ENCODE results near the gene ARFGEF3.

Gene ARFGEF3

DNA sequence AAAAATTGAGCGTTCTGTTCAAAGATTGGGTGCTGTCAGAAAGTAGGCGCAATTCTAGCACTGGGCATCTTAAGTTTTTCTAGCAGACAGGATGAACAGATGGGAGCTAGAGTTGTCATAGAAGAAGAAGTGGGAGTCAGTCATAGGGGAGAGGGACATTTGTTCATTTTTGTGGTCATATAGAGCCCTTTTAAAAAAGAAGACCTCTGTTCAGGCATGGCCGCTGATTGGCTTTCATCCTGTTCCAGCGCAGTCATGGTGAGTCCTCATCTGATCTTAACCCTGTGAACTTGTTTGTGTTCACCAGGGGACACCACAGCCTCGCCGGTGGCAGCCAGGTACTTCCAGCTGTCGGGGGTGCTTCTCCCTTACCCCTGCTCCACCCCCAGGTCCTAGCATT lies 86.3 kb downstream of the ARFGEF3 start:
- Histone ChIP-seq H3K27ac (ENCODE audit: low read length) (no peak overlapping the region), H3K9me3 (ENCODE audit: insufficient read depth, low read length) (no peaks in the 10 kb centered on the region)
- no peak for TF ChIP-seq EZH2phosphoT487 (IDR thresholded peaks at IDR 0.05; ENCODE audit: low read depth)
- TF ChIP-seq, protein P1, sequence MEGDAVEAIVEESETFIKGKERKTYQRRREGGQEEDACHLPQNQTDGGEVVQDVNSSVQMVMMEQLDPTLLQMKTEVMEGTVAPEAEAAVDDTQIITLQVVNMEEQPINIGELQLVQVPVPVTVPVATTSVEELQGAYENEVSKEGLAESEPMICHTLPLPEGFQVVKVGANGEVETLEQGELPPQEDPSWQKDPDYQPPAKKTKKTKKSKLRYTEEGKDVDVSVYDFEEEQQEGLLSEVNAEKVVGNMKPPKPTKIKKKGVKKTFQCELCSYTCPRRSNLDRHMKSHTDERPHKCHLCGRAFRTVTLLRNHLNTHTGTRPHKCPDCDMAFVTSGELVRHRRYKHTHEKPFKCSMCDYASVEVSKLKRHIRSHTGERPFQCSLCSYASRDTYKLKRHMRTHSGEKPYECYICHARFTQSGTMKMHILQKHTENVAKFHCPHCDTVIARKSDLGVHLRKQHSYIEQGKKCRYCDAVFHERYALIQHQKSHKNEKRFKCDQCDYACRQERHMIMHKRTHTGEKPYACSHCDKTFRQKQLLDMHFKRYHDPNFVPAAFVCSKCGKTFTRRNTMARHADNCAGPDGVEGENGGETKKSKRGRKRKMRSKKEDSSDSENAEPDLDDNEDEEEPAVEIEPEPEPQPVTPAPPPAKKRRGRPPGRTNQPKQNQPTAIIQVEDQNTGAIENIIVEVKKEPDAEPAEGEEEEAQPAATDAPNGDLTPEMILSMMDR (IDR thresholded peaks at IDR 0.05; ENCODE audit: low read depth, low read length), result no peak

DNA sequence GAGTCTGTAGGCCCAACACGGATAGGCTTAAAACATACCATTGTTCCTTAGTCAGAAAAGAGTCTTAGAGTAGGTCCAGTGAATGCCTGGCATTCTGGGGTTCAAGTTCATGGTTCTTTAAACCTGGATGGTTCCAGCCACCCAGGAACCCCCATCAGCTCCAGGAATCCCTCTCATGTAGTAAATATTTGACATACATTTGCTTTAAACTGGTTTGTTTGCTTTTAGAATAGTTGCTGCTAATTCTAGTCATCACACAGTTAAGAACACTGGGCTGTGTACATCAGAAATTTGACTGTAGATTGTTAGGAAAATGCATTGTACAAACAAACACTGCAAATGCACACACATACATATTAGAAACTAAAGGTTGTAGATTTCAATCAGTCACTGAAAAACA lies 87.1 kb downstream of the ARFGEF3 start:
- H3K36me3 ChIP-seq (replicated peaks; ENCODE audit: low read depth, low read length), result no peaks in the 10 kb centered on the region
- TF ChIP-seq EZH2phosphoT487 (IDR thresholded peaks at IDR 0.05; ENCODE audit: low read depth), result no peak
- TF ChIP-seq, protein P1 (IDR thresholded peaks at IDR 0.05; ENCODE audit: low read depth, low read length), result no peak
- no peak overlapping the region for H3K4me2 ChIP-seq (ENCODE audit: low read length)
- no peaks in the 10 kb centered on the region for H3K79me2 ChIP-seq (ENCODE audit: low read length)
- no peak overlapping the region for H3K27ac ChIP-seq (ENCODE audit: low read length)
- no peak overlapping the region for H2AFZ ChIP-seq (ENCODE audit: low read depth, low read length)
- H4K20me1 ChIP-seq (ENCODE audit: insufficient read depth, low read length), result no peaks in the 10 kb centered on the region
- H3K9me3 ChIP-seq (ENCODE audit: insufficient read depth, low read length), result no peaks in the 10 kb centered on the region
- H3K4me3 ChIP-seq (ENCODE audit: low read length), result no peak overlapping the region
- peaks cover 12% of the 10 kb centered on the region; the same call in 1 of the 2 replicates for H3K27me3 ChIP-seq (ENCODE audit: low read depth, low read length)
- H3K4me1 ChIP-seq (ENCODE audit: low read length), result no peaks in the 10 kb centered on the region
- H3K9ac ChIP-seq (ENCODE audit: low read length), result no peak overlapping the region

More for the DNA sequence above, 86.3 kb downstream of the ARFGEF3 start:
- no peak overlapping the region for H3K9ac ChIP-seq (ENCODE audit: low read length)
- peaks cover 12% of the 10 kb centered on the region; the same call in 1 of the 2 replicates for H3K27me3 ChIP-seq (ENCODE audit: low read depth, low read length)
- H3K4me2 ChIP-seq (ENCODE audit: low read length), result no peak overlapping the region
- no peaks in the 10 kb centered on the region for H3K36me3 ChIP-seq (replicated peaks; ENCODE audit: low read depth, low read length)
- no peaks in the 10 kb centered on the region for H4K20me1 ChIP-seq (ENCODE audit: insufficient read depth, low read length)
- no peaks in the 10 kb centered on the region for H3K4me1 ChIP-seq (ENCODE audit: low read length)
- H3K4me3 ChIP-seq (ENCODE audit: low read length), result no peak overlapping the region
- no peaks in the 10 kb centered on the region for H3K79me2 ChIP-seq (ENCODE audit: low read length)
- H2AFZ ChIP-seq (ENCODE audit: low read depth, low read length), result no peak overlapping the region

DNA sequence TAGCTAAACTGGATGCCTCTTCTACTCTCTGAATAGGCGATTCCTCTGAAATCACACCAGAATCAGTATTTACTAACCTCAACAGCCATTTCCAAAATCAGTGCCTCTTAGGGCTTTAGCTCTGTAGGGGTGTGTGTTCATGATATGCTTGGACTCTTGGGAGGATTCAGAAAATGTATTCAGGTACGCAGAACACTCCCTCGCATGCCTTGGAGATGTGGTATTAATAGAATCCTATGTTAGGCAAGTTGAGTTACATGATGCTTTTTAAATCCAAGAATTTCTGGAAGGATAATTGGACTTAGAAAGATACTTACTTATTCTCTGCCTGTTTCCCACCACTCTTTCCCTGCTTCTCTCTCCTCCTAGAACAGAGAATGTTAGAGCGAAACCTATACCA lies 88.3 kb downstream of the ARFGEF3 start:
- Histone ChIP-seq H3K4me2 (ENCODE audit: low read length) (no peak overlapping the region), H3K4me1 (ENCODE audit: low read length) (no peaks in the 10 kb centered on the region), H3K9me3 (ENCODE audit: insufficient read depth, low read length) (no peaks in the 10 kb centered on the region), H3K4me3 (ENCODE audit: low read length) (no peak overlapping the region), H3K9ac (ENCODE audit: low read length) (no peak overlapping the region), H2AFZ (ENCODE audit: low read depth, low read length) (no peak overlapping the region), H4K20me1 (ENCODE audit: insufficient read depth, low read length) (no peaks in the 10 kb centered on the region), H3K36me3 (replicated peaks; ENCODE audit: low read depth, low read length) (no peaks in the 10 kb centered on the region), H3K27me3 (ENCODE audit: low read depth, low read length) (peaks cover 8% of the 10 kb centered on the region; the same call in 1 of the 2 replicates), H3K27ac (ENCODE audit: low read length) (no peak overlapping the region), H3K79me2 (ENCODE audit: low read length) (no peaks in the 10 kb centered on the region)
- TF ChIP-seq, protein P1 (IDR thresholded peaks at IDR 0.05; ENCODE audit: low read depth, low read length), result no peak
- no peak for TF ChIP-seq EZH2phosphoT487 (IDR thresholded peaks at IDR 0.05; ENCODE audit: low read depth)

GRCh38 chr6:138250513-138251247 lies 88.9 kb downstream of the ARFGEF3 start:
- Histone ChIP-seq H3K27me3 (ENCODE audit: low read depth, low read length) (peaks cover 8% of the 10 kb centered on the region; the same call in 1 of the 2 replicates), H3K4me2 (ENCODE audit: low read length) (no peak overlapping the region), H3K79me2 (ENCODE audit: low read length) (no peaks in the 10 kb centered on the region), H3K9ac (ENCODE audit: low read length) (no peak overlapping the region), H3K4me1 (ENCODE audit: low read length) (no peaks in the 10 kb centered on the region), H3K4me3 (ENCODE audit: low read length) (no peak overlapping the region), H3K36me3 (replicated peaks; ENCODE audit: low read depth, low read length) (no peaks in the 10 kb centered on the region), H3K27ac (ENCODE audit: low read length) (no peak overlapping the region), H3K9me3 (ENCODE audit: insufficient read depth, low read length) (no peaks in the 10 kb centered on the region), H2AFZ (ENCODE audit: low read depth, low read length) (no peak overlapping the region), H4K20me1 (ENCODE audit: insufficient read depth, low read length) (no peaks in the 10 kb centered on the region)
- TF ChIP-seq, protein P1 (IDR thresholded peaks at IDR 0.05; ENCODE audit: low read depth, low read length), result no peak
- TF ChIP-seq EZH2phosphoT487 (IDR thresholded peaks at IDR 0.05; ENCODE audit: low read depth), result no peak
